NOMO-1 treated with DMSO at 0.1 percent for 48 hours (cell line): Measurements from ENCODE around the gene ADAD2.
"Not testable (repeated sequence)": the region's sequence is repeated elsewhere in the genome, so short reads cannot be mapped to it uniquely, and the experiment has no call there.

Experiments
- DNase-seq: peaks from one replicate; lab custom pipeline; 2025; ENCODE audit not compliant: unreplicated experiment; lab: John Stamatoyannopoulos, UW

ADAD2 gene

GRCh38 chr16:84195201-84196093, 4.5 kb downstream of the ADAD2 start:
- no peak for DNase-seq

- DNase-seq: no peak
Measured at GRCh38 chr16:84196101-84196500, 5.1 kb downstream of the ADAD2 start.

GRCh38 chr16:84196727-84197394, 5.9 kb downstream of the ADAD2 start:
- DNase-seq: no peak

GRCh38 chr16:84197466-84198128, 6.6 kb downstream of the ADAD2 start:
- DNase-seq: no peak

GRCh38 chr16:84198401-84198800, 7.4 kb downstream of the ADAD2 start:
- DNase-seq: no peak

GRCh38 chr16:84199097-84199496, 8.1 kb downstream of the ADAD2 start:
- DNase-seq: no peak

GRCh38 chr16:84199861-84200260, 8.9 kb downstream of the ADAD2 start:
- DNase-seq: peak; percentile 92

GRCh38 chr16:84204551-84204950, 13.6 kb downstream of the ADAD2 start:
- not testable (repeated sequence) for DNase-seq

GRCh38 chr16:84205123-84205522, 14.2 kb downstream of the ADAD2 start:
- not testable (repeated sequence) for DNase-seq

GRCh38 chr16:84205976-84206691, 15.2 kb downstream of the ADAD2 start:
- DNase-seq: no peak

GRCh38 chr16:84207251-84207650, 16.3 kb downstream of the ADAD2 start:
- DNase-seq: no peak

- no peak for DNase-seq
Measured at GRCh38 chr16:84207879-84208278, 16.9 kb downstream of the ADAD2 start.

- DNase-seq: no peak
Measured at GRCh38 chr16:84209989-84210388, 19.0 kb downstream of the ADAD2 start.

GRCh38 chr16:84212154-84212553, 21.2 kb downstream of the ADAD2 start:
- DNase-seq: no peak

- no peak for DNase-seq
Measured at GRCh38 chr16:84212631-84213030, 21.7 kb downstream of the ADAD2 start.

GRCh38 chr16:84214451-84215066, 23.6 kb downstream of the ADAD2 start:
- peak; percentile 30 for DNase-seq

- DNase-seq: no peak
Measured at GRCh38 chr16:84215531-84215930, 24.6 kb downstream of the ADAD2 start.

GRCh38 chr16:84216144-84216543, 25.2 kb downstream of the ADAD2 start:
- not testable (repeated sequence) for DNase-seq

- DNase-seq: no peak
Measured at GRCh38 chr16:84218176-84218823, 27.3 kb downstream of the ADAD2 start.

- no peak for DNase-seq
Measured at GRCh38 chr16:84218956-84219355, 28.0 kb downstream of the ADAD2 start.
